SK-N-MC (cell line): ENCODE data around the gene KIF1C.

ENCODE experiments used
- DNase-seq: peaks from one replicate; pipeline ENCODE4 v3.0.0-alpha.2; 2011; ENCODE audit warnings: low read depth, low spot score
- H3K27ac ChIP-seq: fragments of 200-600 bp; sonication (generic); 2 replicates; pipeline ENCODE4 v1.5.1; 2016; ENCODE audit warnings: mixed run types
- H3K36me3 ChIP-seq: fragments of 200-600 bp; sonication (generic); 2 replicates; pipeline ENCODE4 v1.6.1; 2017; ENCODE audit warnings: antibody characterized with exemption, low read length, mixed read lengths; ENCODE audit not compliant: insufficient read depth
- H3K4me3 ChIP-seq: fragments of 200-600 bp; sonication (generic); 2 replicates; pipeline ENCODE4 v1.5.1; 2016
- H3K9ac ChIP-seq: fragments of 200-600 bp; sonication (generic); 2 replicates; pipeline ENCODE4 v1.8.0; 2017; ENCODE audit warnings: mixed run types, mixed read lengths; ENCODE audit not compliant: insufficient read length
- H3K9me3 ChIP-seq: fragments of 200-600 bp; sonication (generic); 2 replicates; pipeline ENCODE4 v1.6.1; 2017; ENCODE audit warnings: low read depth, mild to moderate bottlenecking, antibody characterized with exemption, low read length, moderate library complexity, mixed read lengths
- EZH2 ChIP-seq: fragments of 200-600 bp; sonication (generic); IDR thresholded peaks from one replicate; pipeline ENCODE4 v1.6.1; 2017; ENCODE audit warnings: antibody characterized with exemption
- FOXP2 ChIP-seq: optimal IDR thresholded peaks from 2 replicates; pipeline ENCODE3; 2011; ENCODE audit warnings: mild to moderate bottlenecking, moderate library complexity; ENCODE audit not compliant: insufficient read depth; ENCODE audit errors: extremely low read length, control extremely low read depth
- POLR2AphosphoS5 ChIP-seq: IDR thresholded peaks from 2 replicates; pipeline ENCODE4 v1.6.1; 2012; ENCODE audit warnings: mild to moderate bottlenecking, low read depth, low read length, borderline replicate concordance

The KIF1C gene

DNA sequence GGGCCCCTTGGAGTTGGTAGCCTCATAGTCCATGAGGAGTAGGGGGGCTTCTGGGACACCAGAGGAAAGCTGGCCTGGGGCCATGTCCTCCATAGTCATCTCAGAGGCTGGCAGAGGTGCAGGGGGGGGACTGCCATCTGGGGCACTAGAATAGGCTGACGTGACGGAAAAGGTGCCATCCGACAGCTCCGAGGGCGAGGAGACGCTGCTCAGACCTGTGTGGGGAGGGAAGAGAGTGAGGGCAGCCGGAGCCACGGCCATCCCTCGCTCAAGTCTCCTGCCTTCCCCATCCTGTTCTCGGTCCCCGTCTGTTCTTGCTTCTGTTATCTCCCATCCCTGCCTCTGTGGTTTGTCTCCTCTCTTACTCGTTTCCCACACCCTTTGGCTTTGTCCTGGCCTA, 25.4 kb upstream of the KIF1C start:
- TF ChIP-seq POLR2AphosphoS5: no peak
- TF ChIP-seq EZH2: no peak
- no peak for TF ChIP-seq FOXP2
- H3K4me3 ChIP-seq: no peak overlapping the region
- DNase-seq: no peak
- no peaks in the 10 kb centered on the region for H3K9me3 ChIP-seq
- H3K36me3 ChIP-seq: peaks cover 8% of the 10 kb centered on the region; the same call in 1 of the 2 replicates
- H3K9ac ChIP-seq: no peak overlapping the region
- no peak overlapping the region for H3K27ac ChIP-seq

DNA sequence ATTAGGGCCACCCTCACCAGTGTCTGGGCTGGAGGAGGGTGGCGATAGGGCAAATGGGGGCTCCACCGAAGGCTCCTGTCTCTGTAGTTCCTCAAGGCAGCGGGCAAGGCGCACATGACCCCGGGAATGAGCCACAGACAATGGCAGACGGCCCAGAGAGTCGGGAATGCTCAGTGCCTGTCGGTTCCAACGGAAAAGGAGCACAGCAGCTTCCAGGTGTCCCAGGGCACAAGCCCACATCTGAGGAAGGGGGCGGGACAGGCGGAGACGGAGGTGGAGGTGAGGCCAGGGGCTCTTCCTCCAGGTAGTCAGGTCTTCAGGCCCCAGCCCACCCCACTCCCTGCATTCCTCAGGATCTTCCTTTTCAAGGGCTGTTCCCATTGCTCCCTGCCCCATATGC, 25.0 kb upstream of the KIF1C start:
- no peak overlapping the region for H3K9ac ChIP-seq
- no peak for DNase-seq
- H3K27ac ChIP-seq: no peak overlapping the region
- H3K4me3 ChIP-seq: no peak overlapping the region
- TF ChIP-seq POLR2AphosphoS5: no peak
- TF ChIP-seq FOXP2: no peak
- no peak for TF ChIP-seq EZH2
- H3K36me3 ChIP-seq: peaks cover 12% of the 10 kb centered on the region; the same call in 1 of the 2 replicates
- H3K9me3 ChIP-seq: no peaks in the 10 kb centered on the region

DNA sequence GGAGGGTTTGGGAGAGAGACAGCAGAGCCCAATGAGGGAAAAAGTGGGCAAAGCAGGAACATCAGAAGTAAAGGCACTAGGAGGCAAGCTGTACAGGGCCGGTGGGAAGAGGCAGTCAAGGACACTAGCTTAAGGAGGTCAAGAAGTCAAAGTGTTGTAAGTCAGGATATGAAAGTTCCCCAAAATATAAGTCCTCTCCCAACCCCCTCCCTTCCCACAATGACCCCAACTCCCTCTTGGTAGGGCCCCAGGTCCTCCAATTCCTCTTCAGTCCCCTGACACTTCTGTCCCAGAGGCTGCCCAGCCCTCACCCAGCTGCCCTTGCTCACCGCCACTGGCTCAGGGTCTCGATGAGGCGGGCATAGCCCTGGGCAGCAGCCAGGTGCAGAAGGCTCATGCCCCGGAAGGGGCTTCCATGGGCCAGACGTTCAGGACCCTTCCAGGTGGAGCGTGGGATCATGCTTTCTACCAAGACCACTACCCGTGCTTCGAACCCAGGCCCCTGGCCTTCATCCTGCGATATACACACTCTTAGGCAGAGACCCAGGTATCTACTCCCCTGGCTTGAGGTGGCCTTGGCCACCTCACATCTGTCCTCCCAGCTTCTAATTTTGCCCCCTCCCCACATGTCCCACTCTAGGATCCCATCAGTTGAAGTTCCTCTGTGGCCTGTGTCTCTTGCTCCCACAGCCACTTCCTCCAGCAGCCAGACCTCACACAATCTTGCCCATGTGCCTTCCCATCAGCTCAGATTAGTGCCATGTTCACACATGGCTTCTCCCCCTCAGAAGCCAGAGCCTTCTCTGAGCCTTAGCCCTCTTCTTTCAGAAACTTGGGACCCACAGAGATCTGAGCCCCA, 24.3 kb upstream of the KIF1C start:
- Histone ChIP-seq H3K4me3 (no peak overlapping the region), H3K36me3 (peaks cover 16% of the 10 kb centered on the region; the same call in 1 of the 2 replicates), H3K9me3 (no peaks in the 10 kb centered on the region), H3K9ac (no peak overlapping the region), H3K27ac (no peak overlapping the region)
- TF ChIP-seq FOXP2: no peak
- no peak for TF ChIP-seq EZH2
- no peak for TF ChIP-seq POLR2AphosphoS5
- no peak for DNase-seq

DNA sequence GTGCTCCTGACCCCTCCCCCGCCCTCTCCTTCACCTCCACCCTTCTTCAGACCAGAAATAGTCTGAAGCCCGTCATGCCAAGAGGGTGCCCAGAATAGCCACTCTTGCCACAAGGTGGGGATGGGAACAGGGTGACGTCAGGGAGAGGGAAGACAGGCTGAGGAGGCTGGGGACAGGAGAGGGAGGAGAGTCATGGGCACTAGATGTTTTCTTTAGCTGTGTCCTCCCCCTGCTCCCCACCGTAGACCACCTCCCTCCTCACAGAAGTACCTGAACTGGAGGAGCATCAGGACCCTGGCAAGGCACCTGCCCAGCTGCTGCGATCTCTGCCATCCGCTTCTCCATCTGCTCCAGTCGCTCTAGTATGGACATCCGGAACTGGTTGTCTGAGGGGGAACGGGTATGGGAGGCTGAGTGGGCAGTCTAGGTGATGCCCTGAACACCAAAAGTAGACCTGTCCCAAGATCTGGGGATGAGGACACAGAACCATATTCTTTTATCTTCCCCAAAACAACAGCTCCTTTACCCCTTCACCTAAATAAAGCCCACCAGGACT, 23.6 kb upstream of the KIF1C start:
- Histone ChIP-seq H3K9ac (no peak overlapping the region), H3K9me3 (no peaks in the 10 kb centered on the region), H3K36me3 (peaks cover 16% of the 10 kb centered on the region; the same call in 1 of the 2 replicates), H3K4me3 (no peak overlapping the region), H3K27ac (no peak overlapping the region)
- TF ChIP-seq POLR2AphosphoS5 (no peak), FOXP2 (no peak), EZH2 (no peak)
- DNase-seq: no peak

DNA sequence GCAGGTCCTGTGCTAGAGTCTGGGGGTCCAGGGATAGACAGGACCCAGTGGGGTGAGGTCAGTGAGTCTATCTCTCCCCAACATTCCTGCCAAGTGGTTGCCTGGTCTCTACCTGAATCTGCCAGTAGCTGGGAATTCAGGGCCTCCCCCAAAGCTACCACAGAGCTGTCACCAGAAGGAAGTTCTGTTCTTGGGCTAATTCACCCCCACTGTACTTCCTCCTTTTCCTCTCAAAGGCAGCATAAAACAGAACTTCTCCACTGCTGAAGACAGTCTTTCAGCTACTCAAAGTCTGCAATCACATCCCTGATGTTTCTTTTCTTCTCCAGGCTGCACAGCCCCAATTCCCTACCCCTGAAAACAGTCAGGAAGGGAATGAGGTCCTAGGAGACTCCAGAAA, 19.0 kb upstream of the KIF1C start:
- H3K27ac ChIP-seq: no peak overlapping the region
- no peak for DNase-seq
- peaks cover 15% of the 10 kb centered on the region; the same call in 1 of the 2 replicates for H3K36me3 ChIP-seq
- H3K9me3 ChIP-seq: no peaks in the 10 kb centered on the region
- TF ChIP-seq POLR2AphosphoS5: no peak
- no peak for TF ChIP-seq FOXP2
- no peak for TF ChIP-seq EZH2
- H3K4me3 ChIP-seq: no peak overlapping the region
- H3K9ac ChIP-seq: no peak overlapping the region

DNA sequence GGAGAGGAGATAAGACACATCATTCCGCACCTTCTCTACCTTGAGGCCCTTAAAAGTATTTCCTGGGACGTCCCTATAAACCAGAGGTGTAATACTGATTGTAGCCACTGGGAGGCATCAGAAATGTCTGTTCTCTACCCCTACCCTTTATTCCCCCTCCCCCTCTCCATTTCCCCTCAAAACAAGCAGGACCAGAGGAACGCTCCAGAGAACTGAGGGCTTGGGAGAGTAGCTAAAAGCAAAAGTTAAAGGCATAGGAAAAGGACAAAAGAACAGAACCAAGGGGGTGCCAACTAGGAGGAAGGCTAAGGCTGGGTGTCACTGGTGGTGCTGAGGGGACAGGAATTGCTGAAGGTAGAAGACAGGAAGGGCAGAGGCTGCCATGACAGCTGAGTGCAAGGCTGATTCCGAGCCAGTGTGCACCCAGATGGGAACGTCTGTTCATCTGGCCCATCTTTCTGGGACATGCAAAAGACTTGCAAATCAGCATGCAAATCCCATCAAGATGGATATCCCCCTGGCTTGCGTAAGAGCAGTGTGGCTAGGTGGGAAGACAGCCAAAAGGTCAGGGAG, 17.0 kb upstream of the KIF1C start:
- no peaks in the 10 kb centered on the region for H3K9me3 ChIP-seq
- no peak for TF ChIP-seq POLR2AphosphoS5
- no peak for TF ChIP-seq EZH2
- TF ChIP-seq FOXP2: no peak
- H3K4me3 ChIP-seq: no peak overlapping the region
- peaks cover 15% of the 10 kb centered on the region; the same call in 1 of the 2 replicates for H3K36me3 ChIP-seq
- DNase-seq: peak; percentile 14
- no peak overlapping the region for H3K27ac ChIP-seq
- H3K9ac ChIP-seq: no peak overlapping the region

DNA sequence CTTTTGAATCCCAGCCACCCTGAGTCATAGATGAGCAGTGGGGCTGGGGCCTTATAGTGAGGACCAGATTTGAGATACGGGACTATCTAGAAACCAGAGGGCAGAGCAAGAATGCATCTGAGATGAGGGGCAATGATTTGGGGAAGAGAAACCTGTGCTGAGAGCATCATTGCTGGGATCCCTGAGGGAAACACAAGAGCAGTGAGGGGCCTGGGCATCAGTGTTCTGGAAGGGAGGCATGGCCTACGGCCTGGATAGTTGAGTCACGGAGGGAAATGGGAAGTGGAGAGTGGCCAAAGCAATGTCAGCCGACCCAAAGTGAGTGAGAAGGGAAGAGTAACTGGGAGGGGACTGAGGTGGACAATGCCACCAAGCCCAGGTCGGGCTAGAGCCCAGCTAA, 15.4 kb upstream of the KIF1C start:
- H3K36me3 ChIP-seq: peaks cover 12% of the 10 kb centered on the region; the same call in 1 of the 2 replicates
- no peak overlapping the region for H3K4me3 ChIP-seq
- TF ChIP-seq FOXP2: no peak
- TF ChIP-seq EZH2: no peak
- no peak for TF ChIP-seq POLR2AphosphoS5
- H3K9me3 ChIP-seq: no peaks in the 10 kb centered on the region
- H3K27ac ChIP-seq: no peak overlapping the region
- DNase-seq: no peak
- H3K9ac ChIP-seq: no peak overlapping the region

DNA sequence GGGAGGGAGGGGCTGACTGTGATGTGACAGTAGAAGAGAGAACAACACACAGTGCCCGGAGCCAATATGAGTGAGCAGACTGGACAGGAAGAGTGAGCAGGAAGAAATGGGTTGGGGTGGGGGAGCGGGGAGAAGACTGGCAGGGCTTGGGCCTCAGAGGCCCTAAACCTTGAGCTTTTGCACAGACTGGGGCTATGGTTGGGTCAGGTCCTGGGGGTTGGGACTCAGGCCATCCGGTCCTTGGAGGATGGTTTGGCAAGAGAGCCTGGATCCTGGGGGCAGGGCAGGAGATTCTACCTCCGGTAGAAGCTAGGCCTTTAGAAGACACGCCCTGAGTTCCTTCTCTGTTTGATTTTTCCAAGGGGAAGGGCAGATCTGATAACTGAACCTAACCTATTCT, 11.3 kb upstream of the KIF1C start:
- TF ChIP-seq POLR2AphosphoS5 (no peak), EZH2 (no peak), FOXP2 (no peak)
- Histone ChIP-seq H3K9ac (peak overlapping the region; percentile 80), H3K4me3 (peak overlapping the region; percentile 79), H3K9me3 (no peaks in the 10 kb centered on the region), H3K27ac (no peak overlapping the region), H3K36me3 (no peaks in the 10 kb centered on the region; the same call in 1 of the 2 replicates)
- DNase-seq: no peak
